ENCODE data around the gene KBTBD12.

GRCh38 chr3:127948211-127948610 is 33.2 kb downstream of the KBTBD12 start:
- TF ChIP-seq, protein P1, sequence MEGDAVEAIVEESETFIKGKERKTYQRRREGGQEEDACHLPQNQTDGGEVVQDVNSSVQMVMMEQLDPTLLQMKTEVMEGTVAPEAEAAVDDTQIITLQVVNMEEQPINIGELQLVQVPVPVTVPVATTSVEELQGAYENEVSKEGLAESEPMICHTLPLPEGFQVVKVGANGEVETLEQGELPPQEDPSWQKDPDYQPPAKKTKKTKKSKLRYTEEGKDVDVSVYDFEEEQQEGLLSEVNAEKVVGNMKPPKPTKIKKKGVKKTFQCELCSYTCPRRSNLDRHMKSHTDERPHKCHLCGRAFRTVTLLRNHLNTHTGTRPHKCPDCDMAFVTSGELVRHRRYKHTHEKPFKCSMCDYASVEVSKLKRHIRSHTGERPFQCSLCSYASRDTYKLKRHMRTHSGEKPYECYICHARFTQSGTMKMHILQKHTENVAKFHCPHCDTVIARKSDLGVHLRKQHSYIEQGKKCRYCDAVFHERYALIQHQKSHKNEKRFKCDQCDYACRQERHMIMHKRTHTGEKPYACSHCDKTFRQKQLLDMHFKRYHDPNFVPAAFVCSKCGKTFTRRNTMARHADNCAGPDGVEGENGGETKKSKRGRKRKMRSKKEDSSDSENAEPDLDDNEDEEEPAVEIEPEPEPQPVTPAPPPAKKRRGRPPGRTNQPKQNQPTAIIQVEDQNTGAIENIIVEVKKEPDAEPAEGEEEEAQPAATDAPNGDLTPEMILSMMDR (IDR thresholded peaks at IDR 0.05; ENCODE audit: borderline replicate concordance, extremely low read depth, low read length, poor library complexity, severe bottlenecking) = no peak
- no peak for TF ChIP-seq EZH2 (IDR thresholded peaks at IDR 0.05; ENCODE audit: borderline replicate concordance, low read depth, low read length, severe bottlenecking)

Measured in DND-41 (cell line).